GM19397 (cell line): ENCODE results near the gene P2RY12.

ENCODE experiments used
- ATAC-seq: cut with Tn5 transposase; IDR thresholded peaks from one replicate; pipeline ENCODE4 v1.9.1; 2021; ENCODE audit warnings: mild to moderate bottlenecking, moderate library complexity; ENCODE audit not compliant: unreplicated experiment

Gene P2RY12

DNA sequence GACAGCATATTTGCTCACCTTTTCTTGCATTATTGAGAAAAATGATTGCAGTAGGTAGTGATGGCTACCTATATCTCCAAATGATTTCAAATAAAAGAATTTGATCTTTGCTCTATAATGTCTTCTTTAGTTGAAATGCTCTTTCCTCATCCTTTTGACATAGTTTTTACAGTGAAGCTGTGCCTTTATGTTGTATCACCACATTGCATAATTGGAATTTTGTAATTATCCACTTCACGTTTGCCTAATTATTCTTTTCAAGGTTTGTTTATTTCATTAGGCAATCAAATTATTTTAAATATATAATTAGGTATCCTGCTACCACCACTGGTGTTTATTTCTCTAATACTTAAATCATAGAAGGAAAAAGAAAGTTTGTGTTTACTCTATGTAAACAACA lies 33.9 kb downstream of the P2RY12 start:
- ATAC-seq, result no peak

- no peak for ATAC-seq
These were observed 37.1 kb downstream of the P2RY12 start for GRCh38 chr3:151347432-151347831.

- ATAC-seq, result no peak
These were observed 38.3 kb downstream of the P2RY12 start for GRCh38 chr3:151346292-151346691.

DNA sequence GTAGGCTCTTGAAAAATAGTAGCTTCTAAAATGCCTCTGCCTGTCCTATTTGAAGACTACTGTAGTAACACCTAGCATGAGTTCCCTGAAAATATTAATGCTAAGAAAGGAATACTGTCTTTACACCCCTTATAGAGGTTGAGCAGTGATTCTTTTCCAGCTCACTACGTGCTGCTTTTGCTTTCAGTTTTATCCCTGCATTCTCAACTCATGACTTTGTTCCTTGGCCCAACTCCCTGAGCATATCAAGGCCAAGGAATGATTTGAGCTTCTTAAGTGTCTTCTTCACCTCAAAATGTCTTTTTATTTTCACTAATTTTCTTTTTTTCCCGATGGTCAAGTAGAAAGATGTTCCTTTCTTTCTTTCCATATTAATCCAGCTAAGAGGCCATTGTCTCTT lies 38.7 kb downstream of the P2RY12 start:
- no peak for ATAC-seq

GRCh38 chr3:151331696-151332095 lies 52.9 kb downstream of the P2RY12 start:
- no peak for ATAC-seq

GRCh38 chr3:151330899-151331298 lies 53.7 kb downstream of the P2RY12 start:
- no peak for ATAC-seq

DNA sequence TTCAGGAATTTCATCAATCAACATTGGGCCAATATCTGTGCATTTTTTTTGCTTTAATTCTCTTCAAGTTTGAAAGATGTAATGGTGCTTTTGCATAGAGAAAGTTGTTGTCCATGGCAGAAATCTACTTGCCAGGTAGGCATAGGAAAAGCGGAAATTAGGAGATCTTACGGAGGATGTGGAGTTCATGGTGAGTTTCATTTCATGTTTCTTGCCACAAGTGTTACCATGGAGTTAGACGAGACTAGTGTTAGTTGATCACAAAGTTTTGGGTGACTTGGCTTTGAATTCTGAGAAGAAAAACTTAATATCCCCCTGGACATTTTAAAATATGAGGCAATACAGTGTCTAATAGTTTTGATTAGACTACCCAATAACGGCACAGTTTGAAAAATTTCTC lies 54.2 kb downstream of the P2RY12 start:
- no peak for ATAC-seq

- ATAC-seq, result no peak
These were observed 55.2 kb downstream of the P2RY12 start, which contains the start of gene P2RY13 for GRCh38 chr3:151329363-151329762. Gene P2RY13, minus strand, starts transcription at chr3:151329549. Its CDS starts 21 bp downstream, at chr3:151329528.

DNA sequence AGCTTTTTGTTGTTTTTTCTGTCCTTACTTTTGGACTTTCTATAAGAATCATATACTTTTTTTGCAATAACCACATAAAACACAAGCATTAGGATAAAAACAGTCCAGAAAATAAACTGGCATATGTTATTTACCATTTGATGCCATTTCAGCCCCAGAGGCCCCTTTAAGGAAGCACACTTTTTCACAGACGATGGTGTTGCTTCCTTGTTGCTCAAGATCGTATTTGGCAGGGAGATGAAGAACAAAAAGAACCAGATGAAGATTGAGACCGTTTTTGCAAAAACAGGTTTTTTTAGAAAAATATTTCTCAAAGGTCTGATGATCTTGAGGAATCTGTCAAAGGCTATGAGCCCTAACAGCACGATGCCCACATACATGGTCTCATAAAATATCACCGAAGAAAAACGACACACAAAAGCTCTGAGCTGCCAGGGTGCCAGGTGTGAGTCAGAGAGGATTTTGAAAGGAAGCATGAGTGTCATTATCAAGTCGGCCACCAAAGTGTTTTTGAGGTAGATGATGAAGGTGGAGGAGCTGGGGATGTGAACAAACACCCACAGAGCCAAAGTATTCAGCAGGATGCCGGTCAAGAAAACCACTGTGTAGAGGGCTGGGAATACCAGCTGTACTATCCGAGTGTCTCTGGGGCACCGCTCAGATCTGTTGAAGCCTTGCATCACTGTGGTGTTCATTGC lies 56.1 kb downstream of the P2RY12 start:
- no peak for ATAC-seq

GRCh38 chr3:151327571-151328198 lies 56.9 kb downstream of the P2RY12 start:
- no peak for ATAC-seq

- ATAC-seq, result no peak
These were observed 62.0 kb downstream of the P2RY12 start for GRCh38 chr3:151322511-151322910.

DNA sequence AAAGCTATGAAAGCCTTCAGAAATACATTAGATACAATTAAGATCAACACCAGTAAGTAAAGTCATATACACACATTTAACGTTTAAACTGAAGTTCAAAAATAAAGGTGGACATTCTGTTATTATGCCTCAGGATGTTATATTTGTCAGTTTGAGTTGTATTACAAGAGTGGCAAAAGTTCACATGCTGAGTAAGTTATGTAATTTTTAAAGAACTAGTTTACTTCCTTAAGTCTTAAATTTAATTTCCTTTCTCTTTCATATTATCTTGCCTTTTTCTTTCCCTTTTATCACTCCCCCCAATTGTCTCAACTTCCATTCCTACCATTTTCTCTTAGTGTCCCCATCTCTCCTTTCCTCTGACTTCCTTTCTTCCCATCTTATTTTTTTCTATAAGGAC lies 63.0 kb downstream of the P2RY12 start:
- ATAC-seq, result no peak

DNA sequence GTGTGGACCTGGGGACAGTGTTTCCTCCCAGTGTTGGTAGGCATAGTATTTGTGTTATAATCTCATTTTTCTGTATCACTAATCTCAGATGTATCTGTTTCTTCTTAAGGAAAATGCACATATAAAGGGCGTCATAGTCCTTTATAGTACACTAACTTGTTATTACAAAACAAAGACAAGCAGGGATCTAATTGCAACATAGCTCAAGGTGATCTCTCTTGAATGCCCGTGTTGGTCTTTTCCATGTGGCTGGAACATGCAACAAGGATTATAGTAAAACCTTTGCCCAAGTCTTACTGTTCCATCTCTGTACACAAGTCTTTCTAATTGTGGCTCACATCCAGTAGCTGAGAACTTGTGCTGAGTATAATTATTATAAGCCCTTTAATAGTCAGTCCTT lies 64.4 kb downstream of the P2RY12 start:
- no peak for ATAC-seq

DNA sequence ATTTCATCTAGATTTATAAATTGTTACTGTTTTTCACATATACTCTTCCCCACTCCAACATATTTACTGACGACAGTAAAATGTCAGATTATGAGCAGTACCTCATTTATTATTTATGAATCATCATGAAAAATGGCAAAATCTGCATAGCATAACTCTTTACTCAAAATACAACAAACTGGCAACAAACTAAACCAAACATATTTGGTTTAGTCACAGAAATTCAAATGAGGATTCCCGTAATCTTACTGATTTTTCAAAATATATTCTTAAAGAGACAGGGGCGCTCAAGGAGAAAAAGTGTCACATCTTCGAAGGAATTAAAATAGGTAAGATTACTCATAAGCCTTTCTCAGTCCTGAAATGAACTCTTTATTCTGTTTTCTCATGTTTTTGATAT lies 64.9 kb downstream of the P2RY12 start:
- ATAC-seq, result no peak

- no peak for ATAC-seq
These were observed 65.6 kb downstream of the P2RY12 start for GRCh38 chr3:151318991-151319390.

DNA sequence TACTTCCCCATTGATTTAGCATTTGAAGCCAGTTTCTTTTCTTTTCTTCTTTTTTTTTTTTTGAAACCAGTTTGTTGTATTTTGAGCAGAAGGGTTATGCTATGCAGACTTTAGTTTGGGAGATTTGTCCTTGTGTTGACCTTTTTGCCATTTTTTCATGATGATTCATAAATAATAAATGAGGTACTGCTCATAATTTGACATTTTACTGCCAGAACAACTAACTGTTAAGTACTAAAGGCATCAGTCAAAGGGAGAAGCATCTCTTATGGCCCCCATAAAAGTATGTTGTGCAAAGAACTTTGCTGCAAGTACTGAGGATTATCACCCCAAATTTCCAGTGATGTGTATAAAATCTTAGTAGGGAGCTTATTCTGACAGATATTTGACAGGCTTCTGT lies 66.2 kb downstream of the P2RY12 start:
- no peak for ATAC-seq

DNA sequence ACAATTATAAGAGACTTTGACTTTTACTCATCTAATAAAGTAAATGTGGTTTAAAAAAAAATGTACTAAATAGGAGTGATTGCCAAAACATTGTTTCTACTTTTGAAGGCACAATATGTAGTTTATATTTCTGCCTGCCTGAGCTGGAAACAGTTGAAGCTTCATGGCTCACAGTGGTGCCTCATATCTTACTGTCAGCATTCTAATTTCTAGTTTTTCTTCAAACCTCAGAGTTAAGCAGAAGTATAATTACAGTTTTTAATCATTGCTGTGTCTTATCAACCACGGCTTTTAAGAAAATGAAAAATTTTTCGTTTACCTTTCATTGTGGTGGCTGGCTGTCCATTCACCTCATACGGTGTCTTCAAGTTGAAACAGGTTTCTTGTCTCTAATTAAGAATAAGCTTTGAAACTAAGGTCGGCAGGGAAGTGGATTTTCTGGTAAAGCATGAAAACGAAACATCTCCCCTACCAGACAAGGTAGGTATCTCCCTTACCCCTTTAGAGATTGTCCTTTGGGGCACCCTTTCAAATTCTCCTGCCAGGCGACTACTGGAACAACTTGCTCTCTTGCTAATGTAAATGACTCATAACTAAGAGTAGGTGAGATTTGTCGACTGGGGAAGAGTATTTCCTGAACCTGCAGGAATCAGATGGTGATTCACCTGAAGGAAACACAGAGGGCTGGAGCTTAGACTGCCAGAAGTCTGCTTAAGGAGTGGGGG lies 68.1 kb downstream of the P2RY12 start, which contains the start of gene GPR87:
GPR87 (minus strand) TSS at position 554 of the 725 bp plus-strand sequence. CDS start 16,720 bp downstream, outside the sequence.
- no peak for ATAC-seq

GRCh38 chr3:151315846-151316245 lies 68.7 kb downstream of the P2RY12 start:
- ATAC-seq, result no peak

- no peak for ATAC-seq
These were observed 69.4 kb downstream of the P2RY12 start for GRCh38 chr3:151315136-151315535.

DNA sequence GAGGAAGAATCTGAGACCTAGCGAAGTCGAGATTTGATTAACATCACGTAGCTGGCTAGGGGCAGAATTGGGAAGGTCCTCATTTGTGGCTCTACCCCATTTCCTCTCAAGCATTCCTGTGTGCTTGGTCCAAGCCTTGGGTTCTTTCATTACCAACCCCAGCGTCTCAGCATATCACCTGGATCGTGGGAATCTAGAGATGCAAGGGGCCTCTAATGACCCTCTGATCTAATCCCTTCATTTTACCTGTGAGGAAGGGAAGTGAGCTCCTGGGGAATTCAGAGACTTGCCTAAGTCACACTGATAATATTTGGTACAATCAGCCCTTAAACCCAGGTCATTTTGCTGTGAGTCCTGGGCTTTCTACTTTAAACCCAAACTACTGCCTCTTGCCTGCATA lies 70.0 kb downstream of the P2RY12 start:
- ATAC-seq, result no peak

GRCh38 chr3:151314137-151314536 lies 70.4 kb downstream of the P2RY12 start:
- ATAC-seq, result no peak

DNA sequence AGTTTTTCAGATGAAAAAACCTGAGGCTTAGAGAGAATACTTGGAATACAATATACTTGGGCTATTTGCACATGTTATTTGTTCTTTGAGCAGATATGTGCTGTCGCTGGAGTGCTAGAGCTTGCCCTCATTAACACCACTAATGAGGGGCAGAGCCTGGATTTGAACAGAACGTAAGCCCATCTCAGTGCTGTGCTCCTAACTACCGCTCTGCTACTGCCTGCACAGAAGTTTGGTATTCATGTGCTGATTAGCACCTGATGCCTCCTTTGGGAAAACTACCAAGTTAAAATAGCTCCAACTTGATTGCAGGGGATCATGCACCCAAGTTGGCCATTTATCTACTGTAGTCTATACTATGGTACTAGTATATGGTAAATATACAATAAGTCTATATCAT lies 71.6 kb downstream of the P2RY12 start:
- no peak for ATAC-seq
